CD4-positive, alpha-beta T cell treated with Interleukin-17A for 1 hour (primary cell): ENCODE data around the gene GDF9.
A peak's percentile ranks its signal among the peaks of the same experiment; 100 is the strongest.

Source experiments
- DNase-seq: peaks from one replicate; pipeline ENCODE4 v3.0.0-alpha.2; 2020

GDF9 gene, protein sequence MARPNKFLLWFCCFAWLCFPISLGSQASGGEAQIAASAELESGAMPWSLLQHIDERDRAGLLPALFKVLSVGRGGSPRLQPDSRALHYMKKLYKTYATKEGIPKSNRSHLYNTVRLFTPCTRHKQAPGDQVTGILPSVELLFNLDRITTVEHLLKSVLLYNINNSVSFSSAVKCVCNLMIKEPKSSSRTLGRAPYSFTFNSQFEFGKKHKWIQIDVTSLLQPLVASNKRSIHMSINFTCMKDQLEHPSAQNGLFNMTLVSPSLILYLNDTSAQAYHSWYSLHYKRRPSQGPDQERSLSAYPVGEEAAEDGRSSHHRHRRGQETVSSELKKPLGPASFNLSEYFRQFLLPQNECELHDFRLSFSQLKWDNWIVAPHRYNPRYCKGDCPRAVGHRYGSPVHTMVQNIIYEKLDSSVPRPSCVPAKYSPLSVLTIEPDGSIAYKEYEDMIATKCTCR

DNA sequence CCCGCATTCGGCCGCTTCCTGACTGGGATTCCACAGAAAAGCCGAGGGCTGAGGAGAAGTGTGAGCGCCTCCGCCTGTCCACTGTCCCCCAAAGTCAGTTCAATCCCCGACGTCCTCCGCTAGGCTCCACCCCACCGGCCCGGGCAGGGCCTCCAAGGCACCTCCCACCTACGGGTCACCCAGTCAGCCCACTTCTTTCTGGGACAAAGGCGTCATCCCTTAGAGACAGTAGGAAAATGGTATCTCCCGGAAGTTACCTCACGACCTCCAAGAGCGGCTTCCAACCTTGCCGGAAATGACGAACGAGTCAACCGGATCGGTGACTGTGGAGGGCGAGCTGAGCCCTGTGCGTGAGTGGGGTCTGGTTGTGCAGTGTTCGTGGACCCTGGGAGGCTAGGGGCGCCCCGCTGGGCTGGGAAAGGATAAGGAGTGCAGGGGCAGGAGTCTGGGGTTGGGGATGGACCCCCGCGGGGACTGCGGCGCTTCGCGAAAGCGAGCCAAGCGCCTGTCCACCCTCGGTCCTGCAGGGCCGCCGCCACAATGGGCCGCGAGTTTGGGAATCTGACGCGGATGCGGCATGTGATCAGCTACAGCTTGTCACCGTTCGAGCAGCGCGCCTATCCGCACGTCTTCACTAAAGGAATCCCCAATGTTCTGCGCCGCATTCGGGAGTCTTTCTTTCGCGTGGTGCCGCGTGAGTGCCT is at the start of gene GDF9, which contains the start of gene UQCRQ:
TSS of gene GDF9 (minus strand) at position 128 of the 704 bp plus-strand sequence. CDS start 1,936 bp downstream, outside the sequence.
TSS of gene UQCRQ (plus strand) at position 301 of the 704 bp plus-strand sequence. CDS start at position 541, 240 bp downstream.
- peak; percentile 98 for DNase-seq

DNA sequence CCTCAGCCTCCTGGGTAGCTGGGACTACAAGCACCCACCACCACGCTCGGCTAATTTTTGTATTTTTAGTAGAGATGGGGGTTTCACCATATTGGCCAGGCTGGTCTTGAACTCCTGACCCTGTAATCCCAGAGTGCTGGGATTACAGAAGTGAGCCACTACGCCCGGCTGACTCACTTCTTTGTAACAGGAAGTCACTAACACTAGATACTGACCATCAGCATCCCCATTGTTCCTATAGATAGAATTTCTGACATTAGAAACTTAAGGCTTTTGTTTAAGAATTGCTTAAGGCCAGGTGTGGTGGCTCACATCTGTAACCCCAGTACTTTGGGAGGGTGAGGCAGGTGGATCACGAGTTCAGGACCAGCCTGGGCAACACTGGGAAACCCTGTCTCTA is 49.4 kb upstream of the GDF9 start:
- no peak for DNase-seq

DNA sequence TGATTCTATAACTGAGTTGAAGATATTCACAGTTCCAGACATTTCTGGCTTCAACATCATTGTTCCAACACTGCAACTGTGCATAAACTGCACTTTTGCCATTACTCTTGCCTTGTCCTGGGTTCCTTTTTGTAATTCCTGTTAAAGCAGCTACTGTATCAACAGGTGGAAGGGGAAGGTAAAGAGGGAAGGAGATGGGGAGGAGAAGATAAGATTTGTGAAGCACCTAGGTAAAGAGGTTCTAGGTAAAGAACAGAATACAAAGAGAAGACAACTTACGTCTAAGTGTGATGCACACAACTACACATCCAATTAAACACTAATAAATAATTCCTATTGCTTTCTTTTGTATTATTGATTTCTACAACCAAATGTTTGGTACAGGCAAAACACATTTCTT is 43.4 kb upstream of the GDF9 start:
- no peak for DNase-seq

DNA sequence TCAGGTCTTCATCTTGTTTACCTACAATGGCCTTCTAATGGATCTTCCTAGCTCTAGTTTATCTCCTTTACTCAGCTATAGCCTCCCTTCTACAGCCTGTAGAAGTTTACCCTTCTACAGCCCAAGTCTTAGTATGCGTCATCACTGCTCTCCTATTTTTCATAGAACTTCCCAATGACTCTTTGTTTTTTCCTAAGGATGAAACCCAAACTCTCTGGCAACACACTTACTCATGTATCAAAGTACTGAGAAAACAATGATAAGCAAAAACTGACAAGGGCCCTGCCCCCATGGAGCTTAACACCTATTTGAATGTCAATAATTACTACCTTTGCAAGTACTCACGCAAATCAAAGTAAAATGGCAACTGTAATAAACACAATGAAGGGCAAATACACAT is 40.9 kb upstream of the GDF9 start:
- no peak for DNase-seq

DNA sequence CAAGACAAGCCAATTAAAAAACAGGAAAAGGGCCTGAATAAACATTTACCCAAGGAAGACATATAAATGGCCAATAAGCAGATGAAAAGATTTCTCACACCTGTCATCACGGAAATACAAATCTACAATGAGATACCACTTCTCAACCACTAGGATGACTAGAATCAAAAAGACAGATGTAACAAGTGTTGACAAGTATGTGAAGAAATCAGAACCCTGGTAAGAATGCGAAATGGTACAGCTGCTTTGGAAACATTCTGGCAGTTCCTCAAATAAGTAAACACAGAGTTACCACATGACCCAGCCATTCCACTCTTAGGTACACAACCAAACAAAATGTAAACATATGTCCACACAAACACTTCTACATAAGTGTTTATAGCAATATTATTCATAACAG is 39.7 kb upstream of the GDF9 start:
- no peak for DNase-seq

DNA sequence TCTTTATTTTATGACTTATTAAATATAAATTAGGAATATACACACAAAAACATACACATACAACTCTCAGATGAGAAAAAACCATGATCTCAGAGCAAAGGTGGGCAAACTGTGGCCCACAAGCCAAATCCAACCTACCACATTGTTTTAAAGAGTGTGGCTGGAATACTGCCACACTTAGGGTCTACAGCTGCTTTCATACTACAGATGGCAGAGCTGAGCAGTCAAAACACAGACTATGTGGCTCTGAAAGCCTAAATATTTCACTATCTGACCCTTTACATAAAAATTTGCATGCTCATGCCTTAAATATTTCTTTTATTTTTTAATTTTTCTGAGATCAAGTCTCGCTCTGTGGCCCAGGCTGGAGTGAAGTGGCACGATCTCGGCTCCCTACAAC is 35.5 kb upstream of the GDF9 start:
- no peak for DNase-seq

DNA sequence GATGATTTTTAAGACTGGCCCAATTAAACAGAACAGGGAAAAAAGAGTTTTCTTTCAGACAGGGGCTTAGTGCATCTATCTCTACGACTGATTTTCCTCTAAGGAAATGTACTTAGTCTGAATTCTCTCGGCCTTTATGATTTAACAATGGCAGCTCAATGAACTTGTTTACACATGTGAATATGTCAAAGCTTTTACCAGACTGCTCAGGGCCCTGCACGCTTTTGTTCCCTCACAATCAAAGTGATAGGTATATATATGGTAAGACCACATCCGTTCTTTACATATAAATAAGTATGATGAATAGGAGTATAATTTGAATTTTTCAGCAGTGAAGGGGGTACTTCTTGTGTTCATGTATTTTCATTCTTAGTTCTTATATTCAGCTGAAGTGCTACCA is 34.8 kb upstream of the GDF9 start:
- no peak for DNase-seq

DNA sequence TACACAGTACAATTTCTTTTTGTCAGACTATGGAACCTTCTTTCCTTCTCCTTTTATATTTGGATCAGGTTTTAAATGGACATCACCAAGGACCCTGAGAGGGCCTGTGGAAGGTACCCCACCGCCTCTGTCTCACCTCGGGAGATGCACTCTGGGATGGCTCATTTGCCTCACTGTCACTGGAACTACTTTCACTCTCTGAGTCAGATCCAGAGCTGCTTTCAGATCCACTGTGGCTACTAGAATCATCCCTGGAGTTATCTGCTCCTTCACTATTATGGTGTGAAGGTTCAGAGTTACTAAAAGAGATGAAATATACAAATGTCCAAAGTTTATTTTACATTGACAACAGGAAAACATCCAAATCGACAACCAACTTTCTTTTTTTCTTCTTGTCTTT is 31.8 kb upstream of the GDF9 start:
- DNase-seq = no peak

DNA sequence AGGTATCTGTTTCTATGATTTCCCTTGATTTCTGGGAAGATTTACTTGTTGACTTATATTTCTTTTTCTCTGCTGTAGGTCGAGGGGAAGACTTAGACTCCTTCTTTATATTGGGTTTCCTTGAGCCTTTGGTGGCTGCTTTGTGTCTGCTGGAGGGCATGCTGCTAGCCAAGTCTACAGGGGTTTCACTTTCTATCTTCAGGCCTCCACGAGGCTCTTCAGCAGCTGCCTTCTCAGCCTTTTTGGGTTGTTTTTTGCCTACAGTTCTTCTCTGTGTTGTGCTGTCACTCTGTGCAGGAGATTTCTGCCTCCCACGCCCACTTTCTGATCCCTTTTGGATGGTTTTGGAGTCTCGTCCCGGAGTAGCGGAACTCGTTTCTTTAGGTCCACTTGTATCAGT is 30.4 kb upstream of the GDF9 start:
- no peak for DNase-seq

DNA sequence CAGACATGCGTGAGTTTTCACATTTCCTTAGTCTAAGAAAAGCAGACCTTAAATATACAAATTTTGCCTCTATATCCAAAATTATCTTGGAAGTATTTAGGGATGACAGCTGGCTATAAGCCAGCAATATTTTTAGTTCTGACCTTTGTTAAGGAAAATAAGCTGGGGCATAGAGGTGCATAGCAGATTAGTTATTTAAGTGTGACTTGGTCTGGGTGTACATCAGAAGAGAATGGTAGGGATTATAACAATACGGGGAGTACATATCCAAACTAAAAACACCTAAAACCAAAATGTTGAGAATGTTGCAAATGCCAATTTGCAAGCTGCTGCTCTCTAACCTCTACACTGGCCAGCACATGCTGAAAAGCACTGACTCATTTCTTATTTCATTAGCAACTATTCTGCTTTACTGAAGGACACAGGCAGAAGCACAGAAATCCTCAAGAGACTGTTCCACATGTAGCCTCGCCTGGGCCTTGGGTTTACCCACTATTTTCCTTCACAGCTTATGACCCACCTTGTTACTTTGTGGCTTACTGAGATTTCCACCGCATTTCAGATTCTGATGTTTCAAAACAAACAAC is 29.5 kb upstream of the GDF9 start:
- DNase-seq = no peak

DNA sequence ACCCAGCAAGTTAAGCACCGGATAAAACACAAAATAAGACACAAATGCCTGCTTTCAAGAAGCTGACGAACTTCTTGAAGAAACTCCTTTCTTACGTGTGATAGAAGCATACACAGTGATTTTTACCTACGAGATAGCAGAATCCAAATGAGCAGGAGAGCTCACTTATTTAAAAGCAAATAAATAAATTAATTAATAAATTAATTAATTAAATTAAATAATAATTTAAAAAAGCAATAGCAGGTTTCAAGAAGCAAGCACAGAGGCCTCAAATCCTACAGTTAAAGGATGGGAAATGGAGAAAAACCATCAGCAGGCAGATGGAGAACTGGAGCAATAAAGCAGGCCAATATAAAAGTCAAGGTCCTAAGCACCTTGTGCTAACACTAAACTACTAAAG is 24.5 kb upstream of the GDF9 start:
- DNase-seq = no peak

DNA sequence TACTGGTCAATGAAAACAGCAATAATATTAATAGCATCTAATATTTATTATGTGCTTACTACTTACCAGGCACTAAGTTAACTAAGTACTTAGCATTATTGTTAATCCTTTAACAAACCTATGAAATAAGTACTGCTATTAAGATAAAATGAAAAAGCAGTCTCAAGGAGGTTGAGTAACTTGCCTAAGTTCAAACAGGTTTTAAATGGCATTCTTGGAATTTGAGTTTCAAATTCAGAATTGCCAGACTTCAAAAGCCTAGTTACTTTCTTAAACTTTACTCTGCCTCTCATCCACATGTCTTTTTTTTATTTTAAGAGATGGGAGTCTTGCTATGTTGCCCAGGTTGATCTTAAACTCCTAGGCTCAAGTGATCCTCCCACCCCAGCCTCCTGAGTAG is 23.2 kb upstream of the GDF9 start:
- no peak for DNase-seq

DNA sequence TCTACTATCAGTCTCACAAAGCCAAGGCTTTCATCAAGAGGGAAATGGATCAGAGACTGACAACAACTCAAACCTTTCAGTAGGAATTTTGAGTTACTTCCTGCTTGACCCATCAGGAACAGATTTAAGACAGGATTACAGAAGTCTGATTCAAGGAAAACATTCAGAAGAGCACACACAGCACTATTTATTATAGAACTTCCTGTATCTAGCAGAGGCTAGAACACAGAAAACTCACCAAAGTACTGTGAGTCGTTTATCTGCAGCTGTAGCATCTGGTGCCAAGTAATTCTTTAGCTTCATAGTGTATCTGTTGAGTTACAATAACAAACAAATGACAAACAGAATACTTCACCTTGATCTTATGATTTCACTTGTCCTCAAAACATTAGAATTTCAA is 21.0 kb upstream of the GDF9 start:
- no peak for DNase-seq

DNA sequence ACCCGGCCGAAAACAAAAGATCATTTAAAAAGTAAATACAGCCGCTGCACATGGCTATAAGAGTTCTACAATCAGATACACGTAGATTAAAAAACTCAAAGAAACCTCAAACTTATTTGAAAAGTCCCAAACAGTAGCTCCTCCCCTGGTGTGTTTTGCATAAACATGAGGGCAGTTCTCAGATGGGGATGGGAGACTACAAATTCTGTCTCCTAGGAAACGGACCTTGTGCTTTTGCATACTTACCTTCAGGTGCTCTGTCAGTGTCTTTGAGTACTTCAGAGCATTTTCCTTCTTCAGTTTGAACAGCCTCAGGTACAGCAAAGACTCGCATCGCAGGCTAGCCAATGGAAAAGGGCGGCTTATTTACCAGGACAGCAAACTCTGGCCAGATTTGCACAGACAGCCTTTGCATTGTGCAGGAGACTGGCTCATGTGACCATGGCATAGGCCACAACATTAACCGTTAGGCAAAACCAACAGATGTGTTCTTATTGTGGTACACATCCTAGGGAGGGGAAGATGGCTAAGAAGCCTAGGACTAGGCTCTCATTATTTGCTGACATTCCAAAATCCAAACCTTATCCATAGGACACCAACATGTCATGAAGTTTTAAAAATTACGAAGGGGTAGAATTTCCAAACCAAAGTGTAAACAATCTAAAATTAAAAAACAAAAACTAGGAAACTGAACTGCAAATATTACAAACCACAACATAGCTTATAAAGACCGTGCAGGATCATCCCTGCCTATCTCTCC is 20.0 kb upstream of the GDF9 start:
- no peak for DNase-seq

DNA sequence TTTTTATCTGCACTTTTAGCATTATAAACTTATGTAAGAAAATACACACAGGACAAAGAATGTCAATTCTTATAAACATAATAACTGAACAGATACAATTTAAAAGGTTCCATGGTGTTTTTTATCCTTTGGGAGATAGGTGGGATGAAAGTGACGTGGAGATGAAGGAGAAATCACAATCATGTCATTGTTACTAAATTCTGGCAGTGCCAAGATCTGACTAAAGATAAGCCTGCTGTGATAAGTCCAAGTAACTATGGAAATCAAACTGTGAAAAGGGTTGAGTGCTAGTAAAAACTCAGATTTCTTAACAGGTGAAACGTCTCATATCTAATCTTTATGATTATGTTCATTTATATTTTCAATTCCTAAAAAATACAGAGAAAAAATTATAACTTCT is 18.3 kb upstream of the GDF9 start:
- DNase-seq = no peak

DNA sequence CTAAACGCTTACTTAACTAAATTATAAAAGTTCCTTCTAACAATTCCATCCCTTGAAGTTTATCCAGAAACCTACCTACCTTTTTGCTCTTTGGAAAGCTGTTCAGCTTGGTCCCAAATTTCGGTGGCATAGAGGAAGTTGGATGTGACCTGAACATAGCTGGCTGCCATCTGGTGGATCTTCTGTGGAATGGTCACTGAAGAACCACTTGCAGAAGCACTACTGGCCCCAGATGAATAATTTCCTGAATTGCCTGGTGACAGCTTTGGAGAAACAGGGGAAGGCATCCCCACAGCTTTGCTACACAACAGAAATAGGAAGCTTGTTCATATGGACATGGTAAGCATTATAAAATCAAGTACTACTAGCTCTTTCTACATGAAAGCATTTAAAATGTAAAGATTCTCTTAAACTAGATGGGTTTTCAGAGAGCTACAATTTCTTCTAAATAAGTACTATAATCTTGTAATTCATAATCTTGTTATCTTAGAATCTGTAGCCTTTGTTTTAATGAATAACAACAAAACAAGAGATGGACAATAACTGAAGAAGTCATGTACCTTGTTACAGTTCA is 17.1 kb upstream of the GDF9 start:
- peak; percentile 57 for DNase-seq

DNA sequence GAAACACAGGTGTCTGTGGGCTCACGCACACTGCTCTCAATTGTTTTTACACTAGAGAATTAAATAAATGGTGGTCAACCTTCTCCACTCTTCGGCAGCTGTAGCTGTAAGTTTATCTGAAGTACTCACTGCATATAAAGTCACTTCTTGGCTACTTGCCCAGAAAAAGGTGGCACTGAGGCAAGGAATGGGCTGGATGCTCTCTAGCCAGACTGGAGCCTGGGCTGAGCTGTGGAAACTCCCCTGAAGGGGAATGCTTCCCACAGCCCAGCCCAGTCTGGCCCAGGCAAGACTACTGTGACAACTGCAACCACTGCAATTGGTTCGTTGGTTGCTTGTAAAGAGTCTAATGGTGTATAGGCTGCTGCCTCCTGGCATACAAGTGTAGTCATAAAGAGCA is 11.7 kb upstream of the GDF9 start:
- no peak for DNase-seq

DNA sequence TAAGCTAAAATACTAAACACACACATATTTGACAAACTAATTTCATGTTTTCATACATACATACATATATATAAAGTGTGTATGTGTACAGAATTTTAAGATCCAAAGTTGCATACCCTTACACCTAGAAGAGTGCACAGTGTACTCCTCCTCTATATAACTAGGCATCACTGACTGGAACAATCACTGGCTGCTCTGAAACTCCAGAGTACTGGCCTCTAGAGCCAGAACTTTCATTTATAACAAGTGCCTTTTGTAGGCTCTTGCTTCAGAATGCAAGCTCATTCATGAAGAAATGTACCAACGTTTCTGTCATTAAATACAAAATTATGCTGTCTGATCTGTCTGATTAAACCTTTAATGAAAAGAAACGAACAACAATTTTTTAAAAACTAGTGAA is 11.2 kb upstream of the GDF9 start:
- DNase-seq = no peak

DNA sequence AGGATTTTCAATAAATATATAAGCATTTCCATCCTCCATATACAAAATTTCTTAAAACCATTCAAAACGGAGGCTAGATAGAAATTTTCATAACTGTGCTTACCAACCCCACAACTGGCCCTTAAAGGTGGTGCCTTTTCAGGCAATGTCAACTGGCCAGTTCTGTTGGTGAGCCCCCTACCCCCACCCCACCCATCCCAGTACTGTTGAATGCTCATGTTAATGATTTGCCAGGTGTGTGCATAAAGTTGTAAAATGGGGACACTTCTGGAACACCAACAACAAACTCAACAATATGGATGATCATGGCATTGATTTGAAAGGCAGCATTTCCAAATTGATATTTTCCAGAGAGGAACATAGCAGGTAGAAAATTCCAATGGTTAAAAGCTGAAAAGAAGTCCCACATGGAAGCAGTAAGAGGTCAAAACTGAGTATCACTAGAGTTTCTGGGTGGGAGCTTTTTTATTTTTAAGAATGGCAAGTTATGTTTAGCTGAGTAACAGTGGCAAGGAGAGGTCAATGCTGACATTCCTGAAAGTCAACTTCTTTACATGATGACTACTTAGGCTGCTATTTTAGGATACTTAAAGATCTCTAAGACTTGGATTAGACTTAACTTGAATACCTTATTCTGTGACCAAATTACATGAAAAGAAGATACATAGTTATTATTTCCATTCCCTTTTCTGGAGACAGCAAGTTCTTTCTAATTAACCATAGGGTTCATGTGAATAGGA is 9.9 kb upstream of the GDF9 start:
- DNase-seq = no peak

DNA sequence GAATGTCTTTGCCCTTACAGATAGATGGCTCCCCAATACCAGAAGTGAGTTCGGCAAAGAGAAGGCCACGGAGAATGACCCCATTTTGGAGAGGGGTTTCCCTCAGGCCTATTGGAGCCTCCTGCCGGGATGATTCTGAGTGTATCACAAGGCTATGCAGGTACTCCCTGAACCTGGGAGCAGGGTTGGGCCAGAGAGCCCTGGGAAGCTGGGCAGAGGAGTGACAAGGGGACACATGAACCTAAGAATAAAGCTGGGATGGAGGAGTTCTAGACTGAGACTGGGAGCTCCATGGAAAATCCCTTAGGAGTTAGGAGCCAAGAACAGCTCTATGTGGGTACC is 7.6 kb upstream of the GDF9 start:
- no peak for DNase-seq

DNA sequence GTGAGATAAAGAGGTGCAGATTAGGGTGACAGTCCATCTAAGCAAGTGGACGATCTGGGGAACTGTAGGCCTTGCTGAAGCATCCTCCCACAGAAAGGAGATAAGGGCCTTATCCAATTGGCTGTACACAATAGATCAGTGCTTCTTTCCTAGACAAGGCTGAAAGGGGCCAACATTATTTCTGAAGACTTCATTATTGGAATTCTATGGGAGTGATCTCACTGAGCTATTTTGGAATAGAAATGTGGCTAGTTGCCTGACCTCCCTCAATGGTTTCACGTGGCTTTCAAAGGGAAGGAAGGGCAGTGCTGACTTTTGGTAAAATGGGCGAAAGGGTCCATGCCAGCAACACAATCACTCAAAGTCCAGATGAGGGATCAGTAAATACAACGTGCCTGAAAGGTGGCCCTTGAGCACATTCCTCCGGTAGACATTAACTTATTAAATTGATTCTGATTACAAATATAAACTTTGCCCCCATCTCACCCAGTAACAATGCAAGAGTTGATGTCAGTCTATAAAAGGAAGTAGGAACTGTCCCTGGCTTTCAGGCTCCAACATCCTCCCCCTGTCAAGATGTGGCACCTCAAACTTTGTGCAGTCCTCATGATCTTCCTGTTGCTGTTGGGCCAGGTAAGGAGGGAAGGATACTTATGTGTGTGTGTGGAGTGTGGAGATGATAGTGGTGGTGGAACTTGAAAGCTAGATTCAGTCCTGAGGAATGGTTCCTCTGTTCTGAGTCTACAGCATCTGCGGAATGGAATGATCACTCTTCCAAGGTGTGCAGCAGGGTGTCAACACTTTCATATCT is 7.1 kb upstream of the GDF9 start, which contains the start of gene LEAP2:
TSS of gene LEAP2 (plus strand) at position 550 of the 811 bp plus-strand sequence. CDS start at position 577, 27 bp downstream.
- DNase-seq = no peak
